NCI-H187 (cell line): ENCODE data around the gene HPS4.

Experiments
- DNase-seq, 2 experiments: peaks; one replicate each; lab custom pipeline; 2025; lab: John Stamatoyannopoulos, UW

HPS4 gene

DNA sequence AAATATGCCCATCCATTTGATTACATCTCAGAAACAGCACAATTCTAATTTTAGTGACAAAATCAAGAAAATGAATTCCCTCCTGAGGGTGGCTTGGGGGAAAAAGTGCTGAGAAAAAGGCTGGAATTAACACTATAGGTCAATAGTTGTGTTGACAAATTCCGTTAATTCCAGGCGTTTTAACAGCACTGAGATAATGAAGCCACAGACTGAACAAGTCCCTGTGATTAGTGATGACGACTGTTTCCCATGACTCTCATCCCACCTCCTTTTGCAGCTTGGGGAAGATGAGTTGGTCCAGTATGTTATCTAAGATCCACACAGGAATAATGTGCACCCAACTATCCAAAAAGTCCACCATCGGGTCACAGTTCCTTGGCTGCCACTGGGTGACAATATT, 12.9 kb upstream of the HPS4 start:
- DNase-seq, result no peak

GRCh38 chr22:26494506-26494905, 10.9 kb upstream of the HPS4 start:
- no peak for DNase-seq

DNA sequence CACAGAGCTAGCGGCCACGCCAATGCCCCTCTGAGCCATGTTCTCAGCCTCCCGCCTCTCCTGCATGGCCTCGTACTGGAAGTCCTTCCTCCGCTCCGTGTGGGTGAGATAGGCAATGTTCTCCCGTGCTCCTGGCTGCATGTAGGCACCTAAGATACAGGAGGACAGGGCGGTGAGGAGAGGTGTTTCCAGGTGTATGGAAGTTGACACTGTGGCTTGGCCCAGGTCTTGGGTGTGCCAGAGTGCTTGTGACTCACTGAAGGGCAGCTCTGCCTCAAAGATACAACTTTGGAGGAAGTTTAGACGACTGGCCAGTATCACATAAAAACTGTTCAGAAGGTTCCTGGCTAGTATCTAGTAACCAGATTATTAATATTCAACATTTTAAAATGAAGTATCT, 8.6 kb upstream of the HPS4 start:
- DNase-seq, result no peak

DNA sequence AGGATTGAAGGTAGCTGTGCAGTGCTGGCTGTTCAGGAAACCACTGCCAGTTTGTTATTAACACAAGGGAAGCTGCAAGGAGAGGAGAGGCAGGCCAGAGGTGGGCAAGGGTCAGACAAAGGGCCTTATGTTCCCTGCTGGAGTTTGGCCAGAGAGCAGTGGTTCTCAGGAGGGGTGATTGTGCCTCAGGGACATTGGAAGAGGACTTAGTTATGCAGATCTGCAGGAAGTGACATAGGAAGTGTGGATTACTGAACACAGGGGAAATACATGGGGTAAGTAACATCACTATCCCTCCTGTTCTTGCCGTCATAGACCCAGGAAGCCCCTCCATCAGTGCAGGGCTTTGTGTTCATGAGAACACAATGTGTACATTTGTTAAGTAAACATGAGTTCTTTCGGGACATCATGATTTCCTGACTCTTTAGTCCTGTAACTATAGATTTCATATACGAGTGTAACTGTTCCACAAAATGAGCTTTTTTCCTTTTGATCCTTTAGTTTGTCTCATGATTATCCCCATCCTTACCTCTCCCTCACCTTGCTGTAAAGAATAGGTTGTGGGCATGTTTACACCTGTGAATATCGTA, 6.0 kb upstream of the HPS4 start:
- no peak for DNase-seq

DNA sequence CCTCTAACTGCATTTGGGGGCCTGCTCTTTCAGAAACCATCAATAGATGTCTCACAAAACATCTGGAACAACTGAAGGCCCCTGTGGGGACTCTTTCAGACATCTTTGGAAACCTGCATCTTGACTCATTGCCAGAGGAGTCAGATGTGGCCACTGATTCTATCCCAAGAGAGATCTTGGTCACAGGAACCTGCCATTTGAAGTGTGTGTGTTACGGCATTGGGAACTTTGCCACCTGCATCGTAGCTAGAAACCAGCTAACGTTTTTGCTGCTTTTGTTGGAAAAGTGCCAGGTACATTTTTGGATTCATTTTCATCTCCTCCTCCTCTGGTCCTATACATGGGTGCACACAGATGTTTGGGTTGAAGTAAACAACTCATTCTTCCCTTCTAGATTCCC, 4.4 kb upstream of the HPS4 start:
- DNase-seq, result no peak

GRCh38 chr22:26486394-26486793, 2.8 kb upstream of the HPS4 start:
- no peak for DNase-seq

DNA sequence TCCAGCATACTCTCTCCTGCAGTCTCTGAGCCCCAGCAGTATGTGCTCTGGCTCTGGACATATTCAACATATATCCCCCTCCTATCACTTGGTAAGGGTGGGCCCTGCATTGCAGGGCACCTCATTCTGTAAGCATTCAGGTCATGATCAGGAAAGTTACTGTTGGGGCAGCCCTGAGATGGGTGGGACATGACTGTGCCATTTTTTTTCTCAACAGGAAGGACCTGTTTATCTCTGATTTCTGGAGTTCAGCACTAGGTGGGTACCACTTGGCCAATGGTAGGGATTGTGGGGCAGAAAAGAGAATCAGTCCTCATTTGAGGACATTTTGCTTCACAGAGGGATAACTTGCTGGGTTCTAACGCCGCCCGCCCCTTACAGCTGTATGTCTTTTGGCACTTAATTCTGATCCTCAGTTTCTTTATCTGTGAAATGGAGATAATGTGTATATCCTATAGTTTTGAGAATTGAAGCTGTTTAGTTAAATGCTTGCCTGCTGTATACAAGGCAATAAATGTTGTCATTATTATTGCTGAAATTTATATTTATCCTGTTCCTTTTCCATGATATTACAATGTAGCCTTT, 2.3 kb upstream of the HPS4 start:
- DNase-seq, result no peak

DNA sequence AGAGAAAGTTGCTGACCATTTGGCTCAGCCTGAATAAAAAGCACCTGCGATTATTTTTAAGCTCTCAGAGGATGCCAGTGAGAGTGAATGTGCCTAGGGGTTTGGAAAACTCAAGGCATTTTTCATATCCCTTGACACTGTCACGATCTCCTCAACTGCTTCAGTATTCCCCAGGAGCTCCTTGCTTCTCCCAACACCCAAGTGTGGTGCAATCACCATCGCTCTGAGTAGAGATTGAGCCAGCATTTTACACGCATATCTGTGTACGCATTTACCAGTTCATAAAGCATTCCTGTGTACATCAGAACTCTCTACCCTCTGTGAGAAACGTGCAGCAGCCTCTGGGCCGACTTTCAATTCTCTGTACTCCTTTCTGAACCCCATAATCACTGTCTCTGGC, 1.4 kb upstream of the HPS4 start:
- no peak for DNase-seq

GRCh38 chr22:26484360-26484706, 750 bp upstream of the HPS4 start:
- DNase-seq, result no peak

DNA sequence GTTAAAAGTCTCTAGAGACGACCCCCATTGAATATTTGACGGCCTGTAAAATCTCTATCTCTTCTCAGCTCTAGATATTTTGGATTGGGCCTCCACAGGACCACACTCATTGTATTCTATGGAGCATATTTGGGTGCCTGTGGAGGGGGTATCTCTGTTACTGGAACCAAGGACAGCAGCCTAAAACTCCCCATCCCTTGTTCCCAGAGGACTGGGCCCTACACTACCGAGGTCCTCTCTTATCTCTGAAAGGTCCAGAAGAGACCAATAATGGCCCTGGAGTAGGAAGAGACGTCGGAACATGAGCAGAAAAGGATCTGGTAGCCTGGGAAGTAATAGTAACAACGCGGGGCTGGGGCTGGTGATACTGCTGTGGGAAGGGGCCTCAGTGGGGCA, 542 bp downstream of the HPS4 start:
- DNase-seq, result no peak

- DNase-seq, result no peak
Measured at GRCh38 chr22:26482161-26482560, 1.4 kb downstream of the HPS4 start.

DNA sequence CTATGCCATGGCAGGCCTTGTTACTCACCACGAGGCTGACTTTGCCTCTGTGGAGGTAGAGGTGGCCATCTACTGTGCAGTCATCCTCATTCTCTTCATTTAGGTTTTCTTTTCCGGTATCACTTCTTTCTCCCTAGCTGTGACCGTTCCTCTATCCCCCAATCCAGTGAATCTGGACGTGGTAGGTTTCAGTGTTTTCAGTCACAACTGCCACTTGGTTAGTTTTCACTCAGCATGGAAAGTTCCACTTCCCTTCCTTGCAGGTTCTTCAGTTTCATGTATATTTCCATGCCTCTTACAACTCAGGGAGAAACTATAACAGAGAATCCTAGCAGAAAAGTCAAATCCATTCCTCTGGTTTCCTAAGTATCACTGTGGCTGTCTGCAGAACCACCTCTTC, 1.9 kb downstream of the HPS4 start:
- DNase-seq, result no peak

GRCh38 chr22:26481112-26481693, 2.4 kb downstream of the HPS4 start:
- no peak for DNase-seq

- DNase-seq, result no peak
Measured at GRCh38 chr22:26480611-26480932, 3.0 kb downstream of the HPS4 start.

DNA sequence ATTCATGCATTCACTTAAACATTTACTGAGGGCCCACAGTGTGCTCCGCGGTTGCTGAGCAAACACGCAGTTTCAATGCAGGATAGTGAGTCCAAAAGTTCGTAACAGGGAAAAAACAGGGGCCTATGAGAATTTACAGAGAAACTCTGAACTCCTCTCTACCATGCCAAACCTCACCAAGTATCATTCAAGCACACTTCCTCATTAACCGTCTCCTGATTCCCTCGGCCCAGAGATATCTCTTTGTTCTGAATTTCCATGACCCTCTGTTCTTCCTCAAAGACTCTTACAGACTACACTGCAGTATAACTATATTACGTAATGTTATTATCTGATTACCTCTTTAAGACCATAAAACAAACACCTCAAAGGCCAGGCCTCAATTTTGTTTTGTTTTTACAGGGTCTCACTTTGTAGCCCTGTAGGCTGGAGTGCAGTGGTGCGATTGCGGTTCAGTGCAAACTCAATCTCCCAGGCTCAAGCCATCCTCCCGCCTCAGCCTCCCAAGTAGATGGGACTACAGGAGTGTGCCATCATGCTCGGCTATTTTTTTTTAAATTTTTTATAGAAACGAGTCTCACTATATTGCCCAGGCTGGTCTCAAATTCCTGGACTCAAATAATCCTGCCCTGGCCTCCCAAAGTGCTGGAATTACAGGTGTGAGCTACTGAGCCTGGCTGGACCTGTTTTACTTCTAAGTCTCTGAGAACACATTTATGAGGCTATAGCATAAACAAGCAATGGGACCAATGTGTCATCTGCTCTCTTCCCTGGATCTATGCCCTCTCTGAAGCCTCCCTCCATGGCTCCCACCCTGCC, 3.6 kb downstream of the HPS4 start:
- DNase-seq, result no peak

DNA sequence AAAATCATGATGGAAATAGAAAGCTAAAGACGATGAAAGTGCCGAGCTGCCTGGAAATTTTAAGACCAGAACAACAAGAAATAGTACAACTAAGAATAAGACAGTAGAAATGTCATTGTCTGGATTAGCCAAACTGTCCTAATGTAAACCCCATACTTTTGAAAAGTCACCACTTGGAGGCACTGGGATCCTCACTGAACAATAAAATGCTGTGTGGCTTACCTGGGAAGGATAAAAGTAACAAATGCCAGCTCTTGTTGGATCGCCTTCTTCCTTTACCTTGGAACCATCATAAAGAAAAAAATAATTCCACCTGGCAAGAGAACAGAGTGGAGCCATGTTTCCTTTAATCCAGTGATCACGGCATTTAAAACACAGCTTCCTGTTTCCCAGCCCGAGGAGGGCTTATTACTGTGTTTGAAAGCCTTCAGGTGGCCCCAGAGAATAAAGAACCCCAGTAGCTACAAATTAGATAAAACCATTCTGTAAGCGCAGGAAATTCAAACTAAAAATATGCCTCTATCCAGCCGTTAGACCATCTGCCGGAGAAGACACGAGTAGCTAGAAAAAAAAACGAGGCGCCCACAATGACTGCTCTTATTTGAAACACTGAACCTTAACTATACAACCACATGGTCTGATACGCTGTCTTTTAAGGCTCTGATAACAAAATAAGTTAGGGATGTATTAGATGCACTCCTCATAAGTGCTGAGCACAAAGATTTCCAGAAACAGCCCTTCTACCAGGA, 4.4 kb downstream of the HPS4 start:
- DNase-seq, result no peak

- DNase-seq, result no peak
Measured at GRCh38 chr22:26477341-26477731, 6.2 kb downstream of the HPS4 start.

GRCh38 chr22:26476705-26477340, 6.8 kb downstream of the HPS4 start:
- no peak for DNase-seq

- DNase-seq, result no peak
Measured at GRCh38 chr22:26474682-26475081, 8.9 kb downstream of the HPS4 start.

- DNase-seq, result no peak
Measured at GRCh38 chr22:26471522-26471921, 12.1 kb downstream of the HPS4 start.

GRCh38 chr22:26470807-26471206, 12.8 kb downstream of the HPS4 start:
- DNase-seq, result no peak

DNA sequence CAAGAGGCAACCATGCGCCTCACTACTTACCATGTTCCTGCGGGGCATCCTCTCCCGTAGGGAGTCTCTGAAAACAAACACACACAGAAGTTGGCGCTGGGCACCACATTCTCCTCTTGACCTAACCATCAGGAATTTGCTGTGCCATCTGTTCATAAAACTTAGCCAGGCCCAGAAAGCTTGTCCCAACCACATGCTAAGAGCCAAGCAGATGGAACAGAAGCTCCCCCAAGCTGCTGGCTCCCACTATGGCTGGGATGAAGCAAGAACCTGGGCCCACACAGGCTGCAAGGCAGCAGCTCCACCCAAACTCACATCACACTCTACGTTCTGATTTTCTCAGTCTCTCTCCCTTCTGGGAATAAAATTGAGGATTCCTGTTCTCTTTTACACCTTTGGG, 17.4 kb downstream of the HPS4 start:
- DNase-seq, result no peak
